Body of pancreas (tissue), 4 donors: Measurements from ENCODE around the gene STIMATE. TPM values are rescaled to one million over a fixed set of nuclear protein-coding genes. Genes with fewer than 3 reads are reported as not detected.

Experiments used
- ATAC-seq: fragments of 150-250 bp; one replicate; pipeline ENCODE4 v1.9.1; 2016
- DNase-seq, 4 donors: peaks; one replicate each; pipeline ENCODE4 v3.0.0-alpha.2; 2019
- H3K27ac ChIP-seq, 4 donors: fragments of 200-600 bp; sonication (generic); 1 replicate in 3 of 4; 2 replicates in 1 of 4; pipeline versions ENCODE4 v1.5.1 to v1.6.1; 2016 to 2019; ENCODE audit warnings: mild to moderate bottlenecking in 1 of 4, mixed read lengths in 1 of 4, moderate library complexity in 1 of 4
- H3K27me3 ChIP-seq, 2 donors: fragments of 200-600 bp; sonication (generic); one replicate each; pipeline ENCODE4 v1.6.0; 2016; ENCODE audit warnings: mild to moderate bottlenecking in 1 of 2
- H3K36me3 ChIP-seq, 2 donors: fragments of 200-600 bp; sonication (generic); replicated peaks in 1 of 2; 2 replicates each; pipeline ENCODE4 v1.5.1; 2016; ENCODE audit warnings: low read depth in 2 of 2; ENCODE audit not compliant: insufficient read depth in 1 of 2
- H3K4me1 ChIP-seq: fragments of 200-600 bp; sonication (generic); one replicate; pipeline ENCODE4 v1.6.0; 2016
- H3K4me3 ChIP-seq, 2 donors: fragments of 200-600 bp; sonication (generic); 1 replicate in 1 of 2; 2 replicates in 1 of 2; pipeline ENCODE4 v1.5.1; 2016 to 2019
- H3K9me3 ChIP-seq, 3 donors: fragments of 200-600 bp; sonication (generic); 1 replicate in 2 of 3; 2 replicates in 1 of 3; pipeline ENCODE4 v1.5.1; 2016
- POLR2A ChIP-seq, 3 donors: fragments of 450-650 bp; IDR thresholded peaks; one replicate each; pipeline ENCODE4 v1.6.1; 2016; ENCODE audit warnings: antibody characterized with exemption in 3 of 3, mild to moderate bottlenecking in 2 of 3
- WGBS, 2 donors: methylation state at CpG; one replicate each; pipeline ENCODE4 v1.1.5; 2017; 5-methylcytosine and 5-hydroxymethylcytosine counted together
- intact Hi-C: fragments of 100-400 bp; cut with DNase I; formaldehyde crosslinking; loops from one replicate; pipeline ENCODE4 v1.15.1; 2023
- total RNA-seq, 2 donors: library from RNA; depleted of rRNA; stranded (reverse); fragments of >200 nt; gene quantifications; one replicate each; pipeline ENCODE4 v1.1.0, GENCODE V29; 2016
- TF ChIP-seq, protein P1 (sequence below), 7 experiments: fragments of 450-650 bp in 4 of 7; fragments of 200-600 bp in 3 of 7; sonication (generic) in 3 of 7; IDR thresholded peaks; one replicate each; pipeline ENCODE4 v1.5.1; 2016 to 2019; ENCODE audit warnings: antibody characterized with exemption in 7 of 7

Gene STIMATE
- total RNA-seq, 2 donors from 2014 or later, result 13.0 to 63.0 TPM

GRCh38 chr3:52871761-52872160 lies 25.6 kb downstream of the STIMATE start:
- intact Hi-C loops, result no loop called here
- 68 to 71% methylated on average over 9 of the region's 9 CpGs for WGBS, 2 donors
- Histone ChIP-seq H3K36me3 (no peaks in the 10 kb centered on the region), H3K4me3 (no peak overlapping the region), H3K27ac (no peak overlapping the region), H3K27me3 (no peaks in the 10 kb centered on the region), H3K9me3 (no peaks in the 10 kb centered on the region), H3K4me1 (peaks cover 8% of the 10 kb centered on the region)
- DNase-seq (no peak), ATAC-seq (no peak)
- TF ChIP-seq, protein P1, sequence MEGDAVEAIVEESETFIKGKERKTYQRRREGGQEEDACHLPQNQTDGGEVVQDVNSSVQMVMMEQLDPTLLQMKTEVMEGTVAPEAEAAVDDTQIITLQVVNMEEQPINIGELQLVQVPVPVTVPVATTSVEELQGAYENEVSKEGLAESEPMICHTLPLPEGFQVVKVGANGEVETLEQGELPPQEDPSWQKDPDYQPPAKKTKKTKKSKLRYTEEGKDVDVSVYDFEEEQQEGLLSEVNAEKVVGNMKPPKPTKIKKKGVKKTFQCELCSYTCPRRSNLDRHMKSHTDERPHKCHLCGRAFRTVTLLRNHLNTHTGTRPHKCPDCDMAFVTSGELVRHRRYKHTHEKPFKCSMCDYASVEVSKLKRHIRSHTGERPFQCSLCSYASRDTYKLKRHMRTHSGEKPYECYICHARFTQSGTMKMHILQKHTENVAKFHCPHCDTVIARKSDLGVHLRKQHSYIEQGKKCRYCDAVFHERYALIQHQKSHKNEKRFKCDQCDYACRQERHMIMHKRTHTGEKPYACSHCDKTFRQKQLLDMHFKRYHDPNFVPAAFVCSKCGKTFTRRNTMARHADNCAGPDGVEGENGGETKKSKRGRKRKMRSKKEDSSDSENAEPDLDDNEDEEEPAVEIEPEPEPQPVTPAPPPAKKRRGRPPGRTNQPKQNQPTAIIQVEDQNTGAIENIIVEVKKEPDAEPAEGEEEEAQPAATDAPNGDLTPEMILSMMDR (IDR thresholded peaks at IDR 0.05), result no peak
- TF ChIP-seq POLR2A (IDR thresholded peaks at IDR 0.05), result no peak

GRCh38 chr3:52870471-52870870 lies 26.9 kb downstream of the STIMATE start:
- Histone ChIP-seq H3K27ac (no peak overlapping the region), H3K4me3 (no peak overlapping the region), H3K27me3 (no peaks in the 10 kb centered on the region), H3K36me3 (no peaks in the 10 kb centered on the region), H3K4me1 (peaks cover 8% of the 10 kb centered on the region), H3K9me3 (no peaks in the 10 kb centered on the region)
- DNase-seq, result no peak
- WGBS, 2 donors, result 92 to 93% methylated on average over 4 to 10 of the region's 10 CpGs
- no peak for ATAC-seq
- intact Hi-C loops, result no loop called here
- TF ChIP-seq, protein P1 (IDR thresholded peaks at IDR 0.05), result no peak

- no peaks in the 10 kb centered on the region for H3K27me3 ChIP-seq
- WGBS, 2 donors, result 93 to 95% methylated on average over 12 of the region's 12 CpGs
- TF ChIP-seq POLR2A (IDR thresholded peaks at IDR 0.05), result no peak
- TF ChIP-seq, protein P1 (IDR thresholded peaks at IDR 0.05), result no peak
- H3K36me3 ChIP-seq, result no peaks in the 10 kb centered on the region
- no peak for ATAC-seq
- intact Hi-C loops, result no loop called here
- H3K4me3 ChIP-seq, result no peak overlapping the region
- H3K9me3 ChIP-seq, result no peaks in the 10 kb centered on the region
- H3K27ac ChIP-seq, result no peak overlapping the region
- no peak for DNase-seq
- H3K4me1 ChIP-seq, result peaks cover 4% of the 10 kb centered on the region
Measured at GRCh38 chr3:52866427-52866826, 30.9 kb downstream of the STIMATE start.

DNA sequence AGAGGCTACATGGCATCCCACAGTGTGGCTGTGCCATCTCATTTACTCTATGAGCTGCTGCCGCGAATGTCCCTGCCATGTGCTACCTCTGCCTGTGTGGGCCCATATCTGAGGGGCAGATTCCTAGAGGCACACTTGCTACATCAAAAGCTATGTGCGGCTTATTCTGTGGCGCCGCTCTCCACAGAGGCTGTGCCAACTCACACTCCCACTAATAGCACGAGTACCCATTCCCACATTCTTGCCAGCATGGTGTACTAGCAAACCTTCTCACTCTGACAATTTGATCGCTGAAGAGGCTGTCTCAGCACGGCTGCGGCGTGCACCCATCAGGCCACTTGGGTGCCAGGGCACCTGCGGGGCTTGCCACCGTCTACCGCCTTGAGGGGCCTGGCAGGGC lies 31.4 kb downstream of the STIMATE start:
- no peak overlapping the region for H3K4me3 ChIP-seq
- peaks cover 4% of the 10 kb centered on the region for H3K4me1 ChIP-seq
- no peak overlapping the region for H3K27ac ChIP-seq
- H3K9me3 ChIP-seq, result no peaks in the 10 kb centered on the region
- TF ChIP-seq POLR2A (IDR thresholded peaks at IDR 0.05), result no peak
- TF ChIP-seq, protein P1 (IDR thresholded peaks at IDR 0.05), result no peak
- H3K36me3 ChIP-seq, result no peaks in the 10 kb centered on the region
- no peaks in the 10 kb centered on the region for H3K27me3 ChIP-seq
- no peak for ATAC-seq
- 93 to 99% methylated on average over 11 to 13 of the region's 13 CpGs for WGBS, 2 donors
- intact Hi-C loops, result no loop called here
- no peak for DNase-seq

- 85 to 87% methylated on average over 8 of the region's 8 CpGs for WGBS, 2 donors
- no peak overlapping the region for H3K27ac ChIP-seq
- no peaks in the 10 kb centered on the region for H3K36me3 ChIP-seq
- ATAC-seq (no peak), DNase-seq (no peak)
- H3K4me3 ChIP-seq, result no peak overlapping the region
- H3K4me1 ChIP-seq, result peaks cover 10% of the 10 kb centered on the region
- no peaks in the 10 kb centered on the region for H3K9me3 ChIP-seq
- intact Hi-C loops, result no loop called here
- H3K27me3 ChIP-seq, result no peaks in the 10 kb centered on the region
- TF ChIP-seq POLR2A (IDR thresholded peaks at IDR 0.05), result no peak
- TF ChIP-seq, protein P1 (IDR thresholded peaks at IDR 0.05), result no peak
Measured at GRCh38 chr3:52860424-52860768, 37.0 kb downstream of the STIMATE start.
